Transverse colon (tissue), 4 donors: ENCODE results near the gene TMEM47. TPM values are rescaled to one million over a fixed set of nuclear protein-coding genes. Genes with fewer than 3 reads are reported as not detected.

Source experiments
- DNase-seq: peaks from one replicate; pipeline ENCODE4 v3.0.0-alpha.2; 2019
- H3K27ac ChIP-seq, 4 donors: fragments of 200-600 bp; sonication (generic); 2 replicates each; pipeline ENCODE4 v1.5.1; 2016 to 2018; ENCODE audit warnings: inconsistent platforms in 4 of 4
- H3K27me3 ChIP-seq: fragments of 200-600 bp; sonication (generic); 2 replicates; pipeline ENCODE4 v1.5.1; 2017; ENCODE audit warnings: inconsistent platforms
- H3K36me3 ChIP-seq, 4 donors: fragments of 200-600 bp; sonication (generic); 2 replicates each; pipeline ENCODE4 v1.5.1; 2017 to 2019; ENCODE audit warnings: inconsistent platforms in 4 of 4
- H3K4me1 ChIP-seq, 4 donors: fragments of 200-600 bp; sonication (generic); 2 replicates each; pipeline ENCODE4 v1.5.1; 2017 to 2020; ENCODE audit warnings: inconsistent platforms in 4 of 4
- H3K4me3 ChIP-seq, 4 donors: fragments of 200-600 bp; sonication (generic); 1 replicate in 1 of 4; 2 replicates in 3 of 4; pipeline versions ENCODE4 v1.5.1 to v1.6.1; 2017 to 2019; ENCODE audit warnings: inconsistent platforms in 4 of 4
- H3K9me3 ChIP-seq, 2 donors: fragments of 200-600 bp; sonication (generic); 2 replicates each; pipeline ENCODE4 v1.5.1; 2017 to 2019; ENCODE audit warnings: inconsistent platforms in 2 of 2
- CTCF ChIP-seq, 5 experiments: fragments of 200-600 bp in 3 of 5; fragments of 450-650 bp in 2 of 5; sonication (generic) in 3 of 5; IDR thresholded peaks; 1 replicate in 2 of 5; 2 replicates in 3 of 5; pipeline ENCODE4 v1.5.1; 2016 to 2017; ENCODE audit warnings: antibody characterized with exemption in 5 of 5, inconsistent platforms in 3 of 5, mild to moderate bottlenecking in 2 of 5, moderate library complexity in 1 of 5
- EP300 ChIP-seq: sonication (generic); formaldehyde crosslinking; IDR thresholded peaks from one replicate; pipeline ENCODE4 v1.6.1; 2017; ENCODE audit warnings: antibody characterized with exemption, low read depth
- POLR2A ChIP-seq: fragments of 450-650 bp; IDR thresholded peaks from one replicate; pipeline ENCODE4 v1.6.1; 2016; ENCODE audit warnings: antibody characterized with exemption, mild to moderate bottlenecking, moderate library complexity
- POLR2AphosphoS5 ChIP-seq, 3 donors: sonication (generic); formaldehyde crosslinking; IDR thresholded peaks; one replicate each; pipeline ENCODE4 v1.6.1; 2016; ENCODE audit warnings: antibody characterized with exemption in 3 of 3
- WGBS, 2 donors: methylation state at CpG; one replicate each; pipeline ENCODE4 v1.1.5; 2018; ENCODE audit warnings: low coverage in 1 of 2; 5-methylcytosine and 5-hydroxymethylcytosine counted together
- in situ Hi-C, 4 donors: fragments of 200-750 bp; cut with MboI; loops; one replicate each; pipeline versions ENCODE4 v1.15.0 to v1.15.1; 2017; ENCODE audit warnings: low sequenced_read_pairs in 3 of 4, low pct_ligation_motif_present in 1 of 4, low pct_unique_long_range_greater_than_20kb in 1 of 4
- intact Hi-C: fragments of 100-400 bp; cut with DNase I; formaldehyde crosslinking; loops from one replicate; pipeline ENCODE4 v1.15.1; 2023; ENCODE audit warnings: low total_unique reads
- total RNA-seq, 4 donors: library from RNA; depleted of rRNA; stranded (reverse); fragments of >200 nt; gene quantifications; one replicate each; pipeline ENCODE4 v1.1.0, GENCODE V29; 2016

TMEM47 gene
- total RNA-seq, 4 donors from 2014 or later = 14.9 to 20.8 (median 16.2) TPM

- DNase-seq = no peak
- 35% methylated on average over 13 of the region's 13 CpGs; no CpG with 5 or more reads in 1 of the 2 donors for WGBS, 2 donors
- TF ChIP-seq CTCF (IDR thresholded peaks at IDR 0.05) = no peak
- no peak for TF ChIP-seq EP300
- no peak for TF ChIP-seq POLR2A
- no peak for TF ChIP-seq POLR2AphosphoS5 (IDR thresholded peaks at IDR 0.05)
- H3K4me3 ChIP-seq = peak overlapping the region; percentile 31 to 56 (median 52)
- intact Hi-C loops = no loop called here
- no peaks in the 10 kb centered on the region for H3K36me3 ChIP-seq
- H3K4me1 ChIP-seq = no peaks in the 10 kb centered on the region
- H3K27me3 ChIP-seq = peaks cover 9% of the 10 kb centered on the region
- no peaks in the 10 kb centered on the region for H3K9me3 ChIP-seq
- H3K27ac ChIP-seq = peak overlapping the region; percentile 48 to 85 (median 82)
- in situ Hi-C loops = no loop called here
Measured at GRCh38 chrX:34657726-34658070, 613 bp upstream of the TMEM47 start.

GRCh38 chrX:34656467-34656841 is 631 bp downstream of the TMEM47 start:
- WGBS, 2 donors = 32% methylated on average over 27 of the region's 27 CpGs; no CpG with 5 or more reads in 1 of the 2 donors
- peak overlapping the region; percentile 46 to 56 (median 52) for H3K4me3 ChIP-seq
- H3K27ac ChIP-seq = peak overlapping the region; percentile 77 to 85 (median 82)
- peaks cover 9% of the 10 kb centered on the region for H3K27me3 ChIP-seq
- DNase-seq = no peak
- H3K36me3 ChIP-seq = no peaks in the 10 kb centered on the region
- intact Hi-C loops (no loop called here), in situ Hi-C loops (no loop called here)
- H3K9me3 ChIP-seq = no peaks in the 10 kb centered on the region
- no peaks in the 10 kb centered on the region for H3K4me1 ChIP-seq
- TF ChIP-seq POLR2A = no peak
- no peak for TF ChIP-seq EP300
- no peak for TF ChIP-seq POLR2AphosphoS5 (IDR thresholded peaks at IDR 0.05)
- TF ChIP-seq CTCF (IDR thresholded peaks at IDR 0.05) = no peak

- Histone ChIP-seq H3K4me3 (peak overlapping the region; percentile 11 to 56 (median 52)), H3K36me3 (no peaks in the 10 kb centered on the region), H3K4me1 (no peaks in the 10 kb centered on the region), H3K9me3 (no peaks in the 10 kb centered on the region), H3K27ac (peak overlapping the region; percentile 77 to 85 (median 82)), H3K27me3 (peaks cover 9% of the 10 kb centered on the region)
- TF ChIP-seq POLR2A (no peak), CTCF (IDR thresholded peaks at IDR 0.05) (no peak), EP300 (no peak), POLR2AphosphoS5 (IDR thresholded peaks at IDR 0.05) (no peak)
- in situ Hi-C loops = no loop called here
- DNase-seq = no peak
- intact Hi-C loops = no loop called here
- WGBS, 2 donors = 13 to 40% methylated on average over 6 to 25 of the region's 25 CpGs
Measured at GRCh38 chrX:34655501-34656455, 1.3 kb downstream of the TMEM47 start.

GRCh38 chrX:34654696-34655490 is 2.2 kb downstream of the TMEM47 start:
- intact Hi-C loops (no loop called here), in situ Hi-C loops (no loop called here)
- H3K36me3 ChIP-seq = no peaks in the 10 kb centered on the region
- no peaks in the 10 kb centered on the region for H3K9me3 ChIP-seq
- peak overlapping the region; percentile 77 to 85 (median 82) for H3K27ac ChIP-seq
- no peaks in the 10 kb centered on the region for H3K4me1 ChIP-seq
- TF ChIP-seq POLR2A = no peak
- no peak for TF ChIP-seq POLR2AphosphoS5 (IDR thresholded peaks at IDR 0.05)
- no peak for TF ChIP-seq CTCF (IDR thresholded peaks at IDR 0.05)
- no peak for TF ChIP-seq EP300
- no peak for DNase-seq
- peak overlapping the region in 3 of 4 donors; percentile 5 to 56 (median 54) for H3K4me3 ChIP-seq
- H3K27me3 ChIP-seq = peaks cover 9% of the 10 kb centered on the region
- WGBS, 2 donors = 20 to 45% methylated on average over 2 to 9 of the region's 9 CpGs
